ENCODE measurements around the gene CSTA.

CSTA gene

DNA sequence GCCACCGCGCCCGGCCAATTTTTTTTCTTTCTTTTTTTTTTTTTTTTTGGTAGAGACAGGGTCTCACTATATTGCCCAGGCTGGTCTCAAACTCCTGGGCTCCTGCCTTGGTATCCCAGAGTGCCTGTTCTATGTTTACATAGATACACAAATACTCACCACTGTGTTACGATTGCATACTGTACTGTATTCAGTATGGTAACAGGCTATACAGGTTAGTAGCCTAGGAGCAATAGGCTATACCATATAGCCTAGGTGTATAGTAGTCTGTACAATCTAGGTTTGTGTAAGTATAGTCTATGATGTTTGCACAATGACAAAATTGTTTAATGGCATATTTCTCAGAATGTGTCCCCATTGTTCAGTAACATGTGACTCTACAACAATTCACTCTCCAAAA, 26.6 kb downstream of the CSTA start:
- no peak for TF ChIP-seq POLR2AphosphoS5 (IDR thresholded peaks at IDR 0.05; ENCODE audit: low read depth)
- TF ChIP-seq, protein P1, sequence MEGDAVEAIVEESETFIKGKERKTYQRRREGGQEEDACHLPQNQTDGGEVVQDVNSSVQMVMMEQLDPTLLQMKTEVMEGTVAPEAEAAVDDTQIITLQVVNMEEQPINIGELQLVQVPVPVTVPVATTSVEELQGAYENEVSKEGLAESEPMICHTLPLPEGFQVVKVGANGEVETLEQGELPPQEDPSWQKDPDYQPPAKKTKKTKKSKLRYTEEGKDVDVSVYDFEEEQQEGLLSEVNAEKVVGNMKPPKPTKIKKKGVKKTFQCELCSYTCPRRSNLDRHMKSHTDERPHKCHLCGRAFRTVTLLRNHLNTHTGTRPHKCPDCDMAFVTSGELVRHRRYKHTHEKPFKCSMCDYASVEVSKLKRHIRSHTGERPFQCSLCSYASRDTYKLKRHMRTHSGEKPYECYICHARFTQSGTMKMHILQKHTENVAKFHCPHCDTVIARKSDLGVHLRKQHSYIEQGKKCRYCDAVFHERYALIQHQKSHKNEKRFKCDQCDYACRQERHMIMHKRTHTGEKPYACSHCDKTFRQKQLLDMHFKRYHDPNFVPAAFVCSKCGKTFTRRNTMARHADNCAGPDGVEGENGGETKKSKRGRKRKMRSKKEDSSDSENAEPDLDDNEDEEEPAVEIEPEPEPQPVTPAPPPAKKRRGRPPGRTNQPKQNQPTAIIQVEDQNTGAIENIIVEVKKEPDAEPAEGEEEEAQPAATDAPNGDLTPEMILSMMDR (IDR thresholded peaks at IDR 0.05; ENCODE audit: insufficient read depth, low read length): no peak
- DNase-seq (ENCODE audit: low read depth in 1 of 2, low spot score in 1 of 2): no peak
- Histone ChIP-seq H3K27ac (replicated peaks) (no peak overlapping the region), H3K27me3 (ENCODE audit: insufficient read depth, poor library complexity, severe bottlenecking) (no peaks in the 10 kb centered on the region), H3K4me3 (replicated peaks; ENCODE audit: insufficient read depth, low read length) (no peak overlapping the region)

DNA sequence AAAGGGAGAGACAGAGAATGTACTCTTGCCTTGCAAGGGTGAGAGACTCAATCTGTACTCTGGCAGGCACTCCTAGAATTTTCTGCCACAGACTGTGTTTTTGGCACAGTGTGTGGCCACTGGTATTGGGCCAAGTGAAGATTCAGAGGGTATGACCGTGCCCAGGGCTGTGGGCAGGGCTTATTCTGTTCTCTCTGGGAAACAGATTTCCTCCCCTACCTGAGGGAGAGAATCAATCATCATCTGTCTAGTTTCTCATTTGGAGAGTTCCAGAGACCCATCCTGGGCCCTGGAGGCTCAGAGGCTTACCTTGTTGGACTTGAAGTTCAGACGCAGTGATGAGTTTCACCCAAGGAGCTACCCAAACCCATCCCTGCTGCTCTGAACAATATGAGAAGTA, 28.2 kb downstream of the CSTA start:
- no peak overlapping the region for H3K27ac ChIP-seq (replicated peaks)
- DNase-seq (ENCODE audit: low read depth in 1 of 2, low spot score in 1 of 2): no peak
- TF ChIP-seq, protein P2, sequence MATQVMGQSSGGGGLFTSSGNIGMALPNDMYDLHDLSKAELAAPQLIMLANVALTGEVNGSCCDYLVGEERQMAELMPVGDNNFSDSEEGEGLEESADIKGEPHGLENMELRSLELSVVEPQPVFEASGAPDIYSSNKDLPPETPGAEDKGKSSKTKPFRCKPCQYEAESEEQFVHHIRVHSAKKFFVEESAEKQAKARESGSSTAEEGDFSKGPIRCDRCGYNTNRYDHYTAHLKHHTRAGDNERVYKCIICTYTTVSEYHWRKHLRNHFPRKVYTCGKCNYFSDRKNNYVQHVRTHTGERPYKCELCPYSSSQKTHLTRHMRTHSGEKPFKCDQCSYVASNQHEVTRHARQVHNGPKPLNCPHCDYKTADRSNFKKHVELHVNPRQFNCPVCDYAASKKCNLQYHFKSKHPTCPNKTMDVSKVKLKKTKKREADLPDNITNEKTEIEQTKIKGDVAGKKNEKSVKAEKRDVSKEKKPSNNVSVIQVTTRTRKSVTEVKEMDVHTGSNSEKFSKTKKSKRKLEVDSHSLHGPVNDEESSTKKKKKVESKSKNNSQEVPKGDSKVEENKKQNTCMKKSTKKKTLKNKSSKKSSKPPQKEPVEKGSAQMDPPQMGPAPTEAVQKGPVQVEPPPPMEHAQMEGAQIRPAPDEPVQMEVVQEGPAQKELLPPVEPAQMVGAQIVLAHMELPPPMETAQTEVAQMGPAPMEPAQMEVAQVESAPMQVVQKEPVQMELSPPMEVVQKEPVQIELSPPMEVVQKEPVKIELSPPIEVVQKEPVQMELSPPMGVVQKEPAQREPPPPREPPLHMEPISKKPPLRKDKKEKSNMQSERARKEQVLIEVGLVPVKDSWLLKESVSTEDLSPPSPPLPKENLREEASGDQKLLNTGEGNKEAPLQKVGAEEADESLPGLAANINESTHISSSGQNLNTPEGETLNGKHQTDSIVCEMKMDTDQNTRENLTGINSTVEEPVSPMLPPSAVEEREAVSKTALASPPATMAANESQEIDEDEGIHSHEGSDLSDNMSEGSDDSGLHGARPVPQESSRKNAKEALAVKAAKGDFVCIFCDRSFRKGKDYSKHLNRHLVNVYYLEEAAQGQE (IDR thresholded peaks at IDR 0.05; ENCODE audit: insufficient replicate concordance, low read depth): no peak
- TF ChIP-seq, protein P1 (IDR thresholded peaks at IDR 0.05; ENCODE audit: insufficient read depth, low read length): no peak
- TF ChIP-seq POLR2AphosphoS5 (IDR thresholded peaks at IDR 0.05; ENCODE audit: low read depth) (no peak), SPI1 (IDR thresholded peaks at IDR 0.05; ENCODE audit: borderline replicate concordance, low read depth) (no peak), GABPA (IDR thresholded peaks at IDR 0.05; ENCODE audit: low read depth) (no peak)
- H3K4me3 ChIP-seq (replicated peaks; ENCODE audit: insufficient read depth, low read length): no peak overlapping the region
- H3K27me3 ChIP-seq (ENCODE audit: insufficient read depth, poor library complexity, severe bottlenecking): no peaks in the 10 kb centered on the region

DNA sequence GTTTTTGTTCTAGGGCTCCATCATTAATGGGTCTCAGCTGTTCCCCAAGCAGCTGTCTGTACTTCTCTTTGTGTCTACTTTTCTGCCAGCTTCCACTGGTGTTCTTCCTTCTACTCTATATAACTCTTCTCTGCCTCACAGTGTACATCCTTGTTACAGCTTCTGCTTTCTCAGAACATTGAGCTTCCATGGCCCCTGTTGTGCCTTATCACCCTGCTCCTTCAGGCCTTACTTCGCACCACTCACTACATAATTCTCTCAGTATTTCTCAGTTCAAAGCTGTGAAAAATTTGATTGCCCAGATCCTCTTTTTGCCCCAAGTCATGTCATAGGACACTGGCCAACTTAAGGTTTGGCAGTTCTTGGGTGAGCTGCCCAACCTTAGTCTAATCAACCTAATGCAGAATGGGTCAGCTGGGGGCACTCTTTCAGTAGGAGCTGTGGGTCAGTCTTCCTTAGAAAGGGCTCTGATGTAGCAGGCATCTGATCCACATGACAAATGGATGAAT, 28.9 kb downstream of the CSTA start:
- TF ChIP-seq GABPA (IDR thresholded peaks at IDR 0.05; ENCODE audit: low read depth) (no peak), POLR2AphosphoS5 (IDR thresholded peaks at IDR 0.05; ENCODE audit: low read depth) (no peak), SPI1 (IDR thresholded peaks at IDR 0.05; ENCODE audit: borderline replicate concordance, low read depth) (no peak)
- TF ChIP-seq, protein P1 (IDR thresholded peaks at IDR 0.05; ENCODE audit: insufficient read depth, low read length): no peak
- TF ChIP-seq, protein P2 (IDR thresholded peaks at IDR 0.05; ENCODE audit: insufficient replicate concordance, low read depth): no peak
- Histone ChIP-seq H3K27me3 (ENCODE audit: insufficient read depth, poor library complexity, severe bottlenecking) (no peaks in the 10 kb centered on the region), H3K27ac (replicated peaks) (no peak overlapping the region), H3K4me3 (replicated peaks; ENCODE audit: insufficient read depth, low read length) (no peak overlapping the region)
- DNase-seq (ENCODE audit: low read depth in 1 of 2, low spot score in 1 of 2): peak in 1 of 2 experiments; percentile 25

DNA sequence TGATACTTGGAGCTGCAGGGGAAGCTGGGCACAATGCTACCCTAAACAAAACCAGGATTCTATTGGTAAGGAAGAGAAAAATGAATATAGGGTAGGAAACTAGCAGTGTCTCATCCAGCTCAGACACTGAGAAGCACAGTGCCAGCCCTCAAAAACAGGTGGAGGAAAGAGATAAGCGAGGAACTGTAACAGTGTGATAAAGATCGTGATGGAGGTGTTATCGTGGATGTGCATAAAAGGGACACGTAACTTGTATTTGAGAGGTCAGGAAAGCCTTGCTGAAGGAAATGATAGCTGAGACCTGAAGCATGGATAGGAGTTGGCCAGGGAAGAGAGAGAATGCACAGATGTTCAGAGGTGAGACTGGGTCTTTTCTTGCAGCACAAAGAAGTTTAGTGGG, 30.6 kb downstream of the CSTA start:
- no peak for DNase-seq (ENCODE audit: low read depth in 1 of 2, low spot score in 1 of 2)
- Histone ChIP-seq H3K27ac (replicated peaks) (no peak overlapping the region), H3K4me3 (replicated peaks; ENCODE audit: insufficient read depth, low read length) (no peak overlapping the region), H3K27me3 (ENCODE audit: insufficient read depth, poor library complexity, severe bottlenecking) (no peaks in the 10 kb centered on the region)
- TF ChIP-seq GABPA (IDR thresholded peaks at IDR 0.05; ENCODE audit: low read depth): no peak
- TF ChIP-seq, protein P2 (IDR thresholded peaks at IDR 0.05; ENCODE audit: insufficient replicate concordance, low read depth): no peak
- TF ChIP-seq, protein P1 (IDR thresholded peaks at IDR 0.05; ENCODE audit: insufficient read depth, low read length): no peak
- TF ChIP-seq SPI1 (IDR thresholded peaks at IDR 0.05; ENCODE audit: borderline replicate concordance, low read depth): no peak
- TF ChIP-seq POLR2AphosphoS5 (IDR thresholded peaks at IDR 0.05; ENCODE audit: low read depth): no peak

All from HL-60 (cell line).